Mesenchymal stem cell (in vitro differentiated cells and primary cell): Measurements from ENCODE around the gene PSTK.

ENCODE experiments used
- DNase-seq: peaks from one replicate; pipeline ENCODE4 v3.0.0-alpha.2; 2013
- H2AFZ ChIP-seq: one replicate; pipeline ENCODE4 v1.6.1; 2013; ENCODE audit warnings: low read depth, mild to moderate bottlenecking, control low read depth, inconsistent platforms, low read length, moderate library complexity
- H2AK5ac ChIP-seq: 2 replicates; pipeline ENCODE4 v1.6.1; 2013; ENCODE audit warnings: low read length, moderate library complexity, mild to moderate bottlenecking, inconsistent platforms; ENCODE audit not compliant: severe bottlenecking
- H2BK120ac ChIP-seq: one replicate; pipeline ENCODE4 v1.6.1; 2013; ENCODE audit warnings: low read depth, mild to moderate bottlenecking, inconsistent platforms, low read length, moderate library complexity
- H2BK12ac ChIP-seq, 2 experiments: one replicate each; pipeline ENCODE4 v1.6.1; 2013; ENCODE audit warnings: inconsistent platforms in 2 of 2, low read length in 2 of 2, mild to moderate bottlenecking in 2 of 2, moderate library complexity in 2 of 2, control low read depth in 1 of 2
- H2BK15ac ChIP-seq: one replicate; pipeline ENCODE4 v1.6.1; 2013; ENCODE audit warnings: mild to moderate bottlenecking, low read depth, inconsistent platforms; ENCODE audit not compliant: poor library complexity, severe bottlenecking
- H2BK5ac ChIP-seq: 2 replicates; pipeline ENCODE4 v1.6.1; 2013; ENCODE audit warnings: low read depth, mild to moderate bottlenecking, low read length, control low read depth, inconsistent platforms; ENCODE audit not compliant: poor library complexity, severe bottlenecking
- H3K14ac ChIP-seq, 2 experiments: one replicate each; pipeline ENCODE4 v1.6.1; 2013; ENCODE audit warnings: inconsistent platforms in 2 of 2, low read length in 2 of 2, control low read depth in 1 of 2, mild to moderate bottlenecking in 1 of 2, moderate library complexity in 1 of 2
- H3K18ac ChIP-seq, 2 experiments: one replicate each; pipeline ENCODE4 v1.6.1; 2013; ENCODE audit warnings: inconsistent platforms in 2 of 2, low read length in 2 of 2, control low read depth in 1 of 2, low read depth in 1 of 2, mild to moderate bottlenecking in 1 of 2
- H3K23ac ChIP-seq, 2 experiments: one replicate each; pipeline ENCODE4 v1.6.1; 2013; ENCODE audit warnings: inconsistent platforms in 2 of 2, low read length in 2 of 2, mild to moderate bottlenecking in 2 of 2, moderate library complexity in 2 of 2, control low read depth in 1 of 2
- H3K27ac ChIP-seq: 2 replicates; pipeline ENCODE4 v1.5.1; 2013; ENCODE audit warnings: mild to moderate bottlenecking, moderate library complexity, low read length, control low read depth, inconsistent platforms; ENCODE audit not compliant: poor library complexity, severe bottlenecking
- H3K27me3 ChIP-seq, 2 experiments: 2 replicates each; pipeline versions ENCODE4 v1.6.1 to v1.7.0; 2013; ENCODE audit warnings: low read length in 2 of 2, mild to moderate bottlenecking in 2 of 2, moderate library complexity in 2 of 2, control low read depth in 1 of 2, inconsistent platforms in 1 of 2; ENCODE audit not compliant: control insufficient read depth in 1 of 2, insufficient read depth in 1 of 2
- H3K36me3 ChIP-seq, 2 experiments: 2 replicates each; pipeline versions ENCODE4 v1.6.1 to v1.7.0; 2013; ENCODE audit warnings: low read length in 2 of 2, control low read depth in 1 of 2, inconsistent platforms in 1 of 2, low read depth in 1 of 2, mild to moderate bottlenecking in 1 of 2; ENCODE audit not compliant: insufficient read depth in 2 of 2, control insufficient read depth in 1 of 2
- H3K4ac ChIP-seq, 2 experiments: one replicate each; pipeline ENCODE4 v1.6.1; 2013; ENCODE audit warnings: inconsistent platforms in 2 of 2, low read length in 2 of 2, mild to moderate bottlenecking in 2 of 2, moderate library complexity in 2 of 2, control low read depth in 1 of 2, low read depth in 1 of 2
- H3K4me1 ChIP-seq: 2 replicates; pipeline ENCODE4 v1.6.1; 2013; ENCODE audit warnings: low read depth, low read length, control low read depth; ENCODE audit not compliant: control insufficient read depth, insufficient read depth
- H3K4me2 ChIP-seq: 2 replicates; pipeline ENCODE4 v1.6.1; 2013; ENCODE audit warnings: low read length, mild to moderate bottlenecking, inconsistent platforms; ENCODE audit not compliant: poor library complexity, severe bottlenecking
- H3K4me3 ChIP-seq, 2 experiments: 2 replicates each; pipeline versions ENCODE4 v1.5.1 to v1.7.0; 2013; ENCODE audit warnings: low read length in 2 of 2, mild to moderate bottlenecking in 2 of 2, control low read depth in 1 of 2, low read depth in 1 of 2; ENCODE audit not compliant: insufficient read depth in 1 of 2
- H3K79me1 ChIP-seq: replicated peaks from 2 replicates; pipeline ENCODE4 v1.6.1; 2013; ENCODE audit warnings: mild to moderate bottlenecking, control low read depth, low read length, inconsistent platforms; ENCODE audit not compliant: poor library complexity, severe bottlenecking
- H3K9ac ChIP-seq: 2 replicates; pipeline ENCODE4 v1.7.0; 2013; ENCODE audit warnings: mild to moderate bottlenecking, low read length, moderate library complexity
- H3K9me3 ChIP-seq: 2 replicates; pipeline ENCODE4 v1.7.0; 2013; ENCODE audit warnings: mild to moderate bottlenecking, low read length; ENCODE audit not compliant: control insufficient read depth
- H4K8ac ChIP-seq: one replicate; pipeline ENCODE4 v1.6.1; 2013; ENCODE audit warnings: inconsistent platforms, mild to moderate bottlenecking, low read length, moderate library complexity
- H4K91ac ChIP-seq: one replicate; pipeline ENCODE4 v1.6.1; 2013; ENCODE audit warnings: mild to moderate bottlenecking, low read length, inconsistent platforms
- WGBS: methylation state at CpG from one replicate; pipeline ENCODE4 v1.1.7; 2013; ENCODE audit warnings: mixed read lengths; 5-methylcytosine and 5-hydroxymethylcytosine counted together

PSTK gene

DNA sequence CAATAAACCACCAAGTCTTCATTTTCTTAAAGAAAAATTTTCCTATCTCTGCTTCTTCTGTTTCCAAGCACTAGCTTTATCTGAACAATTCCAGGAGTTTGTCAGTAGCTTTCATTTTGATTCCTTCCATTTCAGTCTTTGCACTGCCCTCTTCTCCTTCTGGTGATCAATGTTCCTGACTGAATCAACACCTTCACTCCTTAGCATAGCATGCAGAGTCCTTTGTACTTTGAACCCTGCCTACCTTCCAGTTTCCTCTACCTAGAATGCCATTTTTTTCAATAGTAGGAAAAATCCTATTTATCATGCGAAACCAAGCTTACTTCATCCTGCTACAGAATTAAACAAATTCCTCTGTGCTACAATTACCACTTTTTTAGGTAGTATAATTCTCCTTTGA lies 24.3 kb upstream of the PSTK start:
- Histone ChIP-seq H2BK12ac (no peak overlapping the region), H3K36me3 (peaks cover 0 to 9% of the 10 kb centered on the region in 2 experiments), H2AK5ac (no peak overlapping the region), H2AFZ (no peak overlapping the region), H3K4me3 (no peak overlapping the region), H2BK120ac (no peak overlapping the region), H4K8ac (no peak overlapping the region), H3K18ac (no peak overlapping the region), H3K27me3 (no peaks in the 10 kb centered on the region), H3K14ac (no peak overlapping the region), H2BK15ac (no peak overlapping the region), H3K27ac (no peak overlapping the region), H3K4me1 (peaks cover 6% of the 10 kb centered on the region), H3K23ac (no peak overlapping the region), H3K4ac (no peak overlapping the region), H3K9me3 (no peaks in the 10 kb centered on the region), H4K91ac (no peak overlapping the region), H3K9ac (no peak overlapping the region), H3K4me2 (no peak overlapping the region), H2BK5ac (no peak overlapping the region), H3K79me1 (peaks cover 10% of the 10 kb centered on the region)
- DNase-seq: no peak
- WGBS: 78% methylated on average over 1 of the region's 1 CpG

DNA sequence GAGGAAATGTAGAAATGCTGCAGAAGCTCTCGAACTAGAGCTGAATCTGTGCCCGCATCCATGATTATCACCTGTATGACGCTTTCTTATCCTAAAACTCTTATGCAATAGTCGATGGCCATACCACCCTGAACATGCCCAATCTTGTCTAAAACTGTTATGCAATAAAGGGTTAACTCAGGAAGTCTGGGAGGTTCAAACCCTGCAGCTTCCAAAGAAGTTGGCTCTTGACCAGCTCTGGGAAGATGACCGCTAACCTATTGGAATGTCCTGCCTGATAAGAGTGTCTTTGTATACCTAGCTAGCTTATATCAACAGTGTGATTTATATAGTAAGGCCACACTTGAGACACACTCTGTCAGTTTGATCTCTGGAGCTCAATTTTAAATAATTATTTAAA lies 22.7 kb upstream of the PSTK start:
- Histone ChIP-seq H3K9ac (no peak overlapping the region), H3K14ac (no peak overlapping the region), H3K79me1 (peaks cover 6% of the 10 kb centered on the region), H3K23ac (no peak overlapping the region), H2AFZ (no peak overlapping the region), H2BK5ac (no peak overlapping the region), H3K4ac (no peak overlapping the region), H3K4me1 (peaks cover 6% of the 10 kb centered on the region), H4K8ac (no peak overlapping the region), H3K27ac (no peak overlapping the region), H2BK12ac (no peak overlapping the region), H3K18ac (no peak overlapping the region), H3K36me3 (no peaks in the 10 kb centered on the region), H3K4me2 (no peak overlapping the region), H4K91ac (no peak overlapping the region), H3K27me3 (no peaks in the 10 kb centered on the region), H2AK5ac (no peak overlapping the region), H2BK15ac (no peak overlapping the region), H2BK120ac (no peak overlapping the region), H3K4me3 (no peak overlapping the region), H3K9me3 (no peaks in the 10 kb centered on the region)
- DNase-seq: no peak
- 74% methylated on average over 4 of the region's 5 CpGs for WGBS

DNA sequence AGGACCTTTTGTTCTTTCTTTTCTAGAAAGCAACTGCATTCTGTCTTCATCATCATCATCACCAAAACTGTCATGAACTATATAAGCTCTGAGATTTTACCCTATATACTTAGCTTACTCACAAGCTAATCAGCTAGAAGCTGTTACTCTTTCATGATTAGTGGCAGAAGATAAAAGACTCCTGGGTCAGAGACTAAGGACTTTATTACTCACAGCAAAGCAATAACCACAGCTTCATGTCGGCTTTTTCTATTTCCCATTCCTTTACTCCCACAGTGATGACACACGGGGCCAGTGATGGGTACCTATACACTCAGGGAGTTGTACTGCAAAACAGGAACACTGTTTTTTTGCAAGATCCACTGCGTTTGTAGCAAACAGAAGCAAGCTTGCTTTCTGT lies 17.8 kb upstream of the PSTK start:
- Histone ChIP-seq H3K27ac (no peak overlapping the region), H4K91ac (no peak overlapping the region), H3K79me1 (no peaks in the 10 kb centered on the region), H2AK5ac (no peak overlapping the region), H3K4me3 (no peak overlapping the region), H3K23ac (no peak overlapping the region), H2BK5ac (no peak overlapping the region), H3K27me3 (no peaks in the 10 kb centered on the region), H2AFZ (peak overlapping the region; percentile 14), H3K9ac (no peak overlapping the region), H3K4ac (no peak overlapping the region), H3K9me3 (peaks cover 22% of the 10 kb centered on the region), H3K36me3 (no peaks in the 10 kb centered on the region), H3K4me1 (no peaks in the 10 kb centered on the region), H2BK15ac (no peak overlapping the region), H2BK120ac (no peak overlapping the region), H3K18ac (no peak overlapping the region), H4K8ac (no peak overlapping the region), H3K4me2 (no peak overlapping the region), H2BK12ac (no peak overlapping the region), H3K14ac (no peak overlapping the region)
- 61% methylated on average over 3 of the region's 3 CpGs for WGBS
- no peak for DNase-seq

DNA sequence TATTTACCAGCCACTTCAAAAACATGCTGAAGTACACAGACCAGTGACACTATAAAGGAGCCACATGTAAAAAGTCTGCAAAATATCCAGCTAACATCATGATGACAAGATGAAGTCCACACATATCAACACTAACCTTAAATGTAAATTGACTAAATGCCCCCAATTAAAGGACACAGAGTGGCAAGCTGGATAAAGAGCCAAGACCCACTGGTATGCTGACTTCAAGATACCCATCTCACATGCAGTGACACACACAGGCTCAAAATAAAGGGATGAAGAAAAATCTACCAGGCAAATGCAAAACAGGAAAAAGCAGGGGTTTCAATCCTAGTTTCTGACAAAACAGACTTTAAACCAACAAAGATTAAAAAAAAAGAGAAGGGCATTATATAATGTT lies 13.3 kb upstream of the PSTK start:
- Histone ChIP-seq H2BK12ac (no peak overlapping the region), H3K27ac (no peak overlapping the region), H2AK5ac (no peak overlapping the region), H2BK5ac (no peak overlapping the region), H3K36me3 (no peaks in the 10 kb centered on the region), H3K27me3 (peaks cover 0 to 5% of the 10 kb centered on the region in 2 experiments), H4K91ac (no peak overlapping the region), H2BK120ac (no peak overlapping the region), H3K18ac (no peak overlapping the region), H2BK15ac (no peak overlapping the region), H3K4ac (no peak overlapping the region), H3K14ac (no peak overlapping the region), H3K4me3 (no peak overlapping the region), H4K8ac (no peak overlapping the region), H3K9me3 (peaks cover 28% of the 10 kb centered on the region), H3K4me1 (no peaks in the 10 kb centered on the region), H3K9ac (no peak overlapping the region), H3K23ac (no peak overlapping the region), H3K4me2 (no peak overlapping the region), H3K79me1 (no peaks in the 10 kb centered on the region), H2AFZ (no peak overlapping the region)
- DNase-seq: no peak
